ENCODE data around the gene YIF1A. TPM values are rescaled to one million over a fixed set of nuclear protein-coding genes. Genes with fewer than 3 reads are reported as not detected.

YIF1A gene
- total RNA-seq, 2 experiments from 2014 or later: 57.2 to 73.4 TPM

GRCh38 chr11:66267039-66267378 lies 21.9 kb downstream of the YIF1A start:
- H3K79me2 ChIP-seq (ENCODE audit: insufficient read depth, low read depth, low read length): peaks cover 24% of the 10 kb centered on the region
- peaks cover 24% of the 10 kb centered on the region for H3K4me1 ChIP-seq (ENCODE audit: insufficient read depth, low read length, poor library complexity, severe bottlenecking)
- H3K4me3 ChIP-seq (ENCODE audit: low read depth, low read length, poor library complexity, severe bottlenecking): peak overlapping the region; percentile 100
- no TSS peak for BruUV-seq (replicated peaks)
- intact Hi-C loops (cut with micrococcal nuclease; ENCODE audit: unreplicated experiment): loop anchor here (5.0 kb wide), 2 partner anchors 265 to 410 kb away; partner anchors contain the start of genes BANF1, CFL1 and EIF1AD
- no peaks in the 10 kb centered on the region for H3K9me2 ChIP-seq (ENCODE audit: insufficient read depth, low read length)
- peaks cover 71% of the 10 kb centered on the region for H3K36me3 ChIP-seq (ENCODE audit: insufficient read depth, low read length)
- DNase-seq (ENCODE audit: low spot score): no peak
- TF ChIP-seq CTCF (conservative IDR thresholded peaks at IDR 0.05; ENCODE audit: low read length) (no peak), EZH2phosphoT487 (IDR thresholded peaks at IDR 0.05; ENCODE audit: borderline replicate concordance, low read depth, low read length) (no peak)
- peak overlapping the region; percentile 96 for H3K4me2 ChIP-seq (ENCODE audit: low read length)
- H4K20me1 ChIP-seq (ENCODE audit: insufficient read depth, low read length): no peaks in the 10 kb centered on the region
- no peak overlapping the region for H2AFZ ChIP-seq (ENCODE audit: low read length)
- ChIA-PET CTCF (ENCODE audit: unreplicated experiment) (interaction anchor here (1.0 kb wide), 1 partner anchor 50 kb away, joined by 4 read pairs; the partner anchor contains the start of gene CD248), POLR2A (no interaction called here)
- H3K27ac ChIP-seq (ENCODE audit: low read depth, low read length, poor library complexity, severe bottlenecking): peak overlapping the region; percentile 84
- no peaks in the 10 kb centered on the region for H3K9me3 ChIP-seq (ENCODE audit: low read length)

DNA sequence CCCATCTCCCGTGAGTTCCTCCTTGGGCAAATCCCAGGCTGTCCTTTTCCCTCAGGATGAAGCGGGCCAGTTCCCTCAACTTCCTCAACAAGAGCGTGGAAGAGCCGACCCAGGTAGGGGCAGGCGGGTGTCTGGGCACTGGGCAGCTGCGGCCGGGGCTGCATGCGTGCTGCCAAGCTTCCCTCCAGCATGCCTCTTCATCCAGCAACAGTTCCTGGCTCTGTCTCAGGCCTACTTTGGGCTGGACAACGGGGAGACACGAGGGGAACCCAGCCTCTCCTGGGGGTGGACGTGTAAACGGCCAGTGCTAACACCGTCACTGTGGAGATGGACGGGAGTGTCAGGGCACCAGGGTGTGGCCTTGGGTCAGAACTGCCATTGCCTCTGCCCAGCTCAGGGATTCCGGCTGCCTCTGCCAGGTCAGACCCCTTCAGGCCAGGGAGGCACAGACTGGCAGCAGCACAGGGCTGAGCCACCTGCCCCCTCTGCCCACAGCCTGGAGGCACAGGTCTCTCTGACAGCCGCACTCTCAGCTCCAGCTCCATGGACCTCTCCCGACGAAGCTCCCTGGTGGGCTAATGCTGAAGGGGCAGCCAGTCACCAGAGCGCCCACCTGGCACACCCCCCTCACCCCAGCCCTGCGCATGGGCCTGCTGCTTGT lies 22.4 kb downstream of the YIF1A start:
- no peak overlapping the region for H2AFZ ChIP-seq (ENCODE audit: low read length)

More for the DNA sequence above, 22.4 kb downstream of the YIF1A start:
- H3K79me2 ChIP-seq (ENCODE audit: insufficient read depth, low read depth, low read length): peaks cover 24% of the 10 kb centered on the region
- intact Hi-C loops (cut with micrococcal nuclease; ENCODE audit: unreplicated experiment): loop anchor here (5.0 kb wide), 2 partner anchors 264 to 409 kb away; partner anchors contain the start of genes BANF1, CFL1 and EIF1AD
- no peaks in the 10 kb centered on the region for H3K9me2 ChIP-seq (ENCODE audit: insufficient read depth, low read length)
- ChIA-PET CTCF (ENCODE audit: unreplicated experiment) (interaction anchor here (1.0 kb wide), 1 partner anchor 51 kb away, joined by 4 read pairs; the partner anchor contains the start of gene CD248), POLR2A (no interaction called here)
- H3K9me3 ChIP-seq (ENCODE audit: low read length): no peaks in the 10 kb centered on the region
- H3K36me3 ChIP-seq (ENCODE audit: insufficient read depth, low read length): peaks cover 71% of the 10 kb centered on the region
- no peaks in the 10 kb centered on the region for H4K20me1 ChIP-seq (ENCODE audit: insufficient read depth, low read length)
- H3K27ac ChIP-seq (ENCODE audit: low read depth, low read length, poor library complexity, severe bottlenecking): no peak overlapping the region
- H3K4me3 ChIP-seq (ENCODE audit: low read depth, low read length, poor library complexity, severe bottlenecking): no peak overlapping the region
- TF ChIP-seq CTCF (conservative IDR thresholded peaks at IDR 0.05; ENCODE audit: low read length): no peak
- no peak for TF ChIP-seq EZH2phosphoT487 (IDR thresholded peaks at IDR 0.05; ENCODE audit: borderline replicate concordance, low read depth, low read length)
- H3K4me2 ChIP-seq (ENCODE audit: low read length): peak overlapping the region; percentile 96; the same call in 1 of the 2 replicates
- no TSS peak for BruUV-seq (replicated peaks)
- DNase-seq (ENCODE audit: low spot score): no peak
- peaks cover 24% of the 10 kb centered on the region for H3K4me1 ChIP-seq (ENCODE audit: insufficient read depth, low read length, poor library complexity, severe bottlenecking)
